ENCODE results near the gene SLC22A1. TPM values are rescaled to one million over a fixed set of nuclear protein-coding genes. Genes with fewer than 3 reads are reported as not detected.

SLC22A1 gene
- total RNA-seq, 4 donors from 2014 or later = 0.26 to 0.52 (median 0.33) TPM; not detected in 1

DNA sequence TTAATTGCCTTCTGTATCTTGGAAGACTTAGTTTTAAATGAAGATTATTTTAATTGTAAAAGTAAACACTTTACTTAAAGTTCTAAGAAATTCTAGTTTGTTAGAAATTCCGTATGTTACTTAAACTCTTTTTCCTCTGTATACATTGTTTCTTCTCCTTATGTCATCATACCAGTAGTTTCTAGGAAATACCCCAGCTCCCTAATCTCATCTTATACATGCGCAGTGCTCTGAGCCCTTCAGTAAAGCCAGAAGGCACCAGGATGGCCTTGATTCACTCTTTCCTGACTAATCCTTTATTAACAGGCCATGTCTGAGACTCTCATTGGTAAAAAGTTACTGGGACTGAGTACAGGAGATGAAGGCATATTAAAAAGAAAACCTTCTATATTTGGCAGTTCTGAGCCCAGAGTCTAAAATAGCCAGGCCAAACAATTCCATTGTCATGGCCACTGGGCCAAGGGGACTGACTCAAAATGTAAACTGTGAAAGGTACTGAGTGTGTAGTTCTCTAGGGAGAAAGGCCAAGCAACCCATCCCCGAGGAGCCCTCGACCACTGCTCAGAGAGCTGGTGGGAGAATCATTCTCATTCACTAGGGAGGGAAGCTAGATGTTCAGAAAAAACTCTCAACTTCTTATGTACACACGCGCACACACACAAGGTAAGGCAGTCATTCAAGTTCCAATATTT, 25.0 kb downstream of the SLC22A1 start:
- intact Hi-C loops (cut with DNase I) = no loop called here
- Histone ChIP-seq H3K27me3 (no peaks in the 10 kb centered on the region), H3K36me3 (no peaks in the 10 kb centered on the region), H3K9me3 (no peaks in the 10 kb centered on the region), H3K4me1 (peaks cover 3 to 33% (median 29%) of the 10 kb centered on the region in 4 donors), H3K27ac (replicated peaks in 1 of 4) (peak overlapping the region; percentile 63 to 79 (median 70)), H3K4me3 (no peak overlapping the region)
- TF ChIP-seq POLR2AphosphoS5 (IDR thresholded peaks at IDR 0.05) = peak in 1 of 2 donors; percentile 4
- TF ChIP-seq, protein P1, sequence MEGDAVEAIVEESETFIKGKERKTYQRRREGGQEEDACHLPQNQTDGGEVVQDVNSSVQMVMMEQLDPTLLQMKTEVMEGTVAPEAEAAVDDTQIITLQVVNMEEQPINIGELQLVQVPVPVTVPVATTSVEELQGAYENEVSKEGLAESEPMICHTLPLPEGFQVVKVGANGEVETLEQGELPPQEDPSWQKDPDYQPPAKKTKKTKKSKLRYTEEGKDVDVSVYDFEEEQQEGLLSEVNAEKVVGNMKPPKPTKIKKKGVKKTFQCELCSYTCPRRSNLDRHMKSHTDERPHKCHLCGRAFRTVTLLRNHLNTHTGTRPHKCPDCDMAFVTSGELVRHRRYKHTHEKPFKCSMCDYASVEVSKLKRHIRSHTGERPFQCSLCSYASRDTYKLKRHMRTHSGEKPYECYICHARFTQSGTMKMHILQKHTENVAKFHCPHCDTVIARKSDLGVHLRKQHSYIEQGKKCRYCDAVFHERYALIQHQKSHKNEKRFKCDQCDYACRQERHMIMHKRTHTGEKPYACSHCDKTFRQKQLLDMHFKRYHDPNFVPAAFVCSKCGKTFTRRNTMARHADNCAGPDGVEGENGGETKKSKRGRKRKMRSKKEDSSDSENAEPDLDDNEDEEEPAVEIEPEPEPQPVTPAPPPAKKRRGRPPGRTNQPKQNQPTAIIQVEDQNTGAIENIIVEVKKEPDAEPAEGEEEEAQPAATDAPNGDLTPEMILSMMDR (IDR thresholded peaks at IDR 0.05) = no peak
- 67% methylated on average over 6 of the region's 6 CpGs for WGBS
- no peak for DNase-seq (ENCODE audit: extremely low spot score)

DNA sequence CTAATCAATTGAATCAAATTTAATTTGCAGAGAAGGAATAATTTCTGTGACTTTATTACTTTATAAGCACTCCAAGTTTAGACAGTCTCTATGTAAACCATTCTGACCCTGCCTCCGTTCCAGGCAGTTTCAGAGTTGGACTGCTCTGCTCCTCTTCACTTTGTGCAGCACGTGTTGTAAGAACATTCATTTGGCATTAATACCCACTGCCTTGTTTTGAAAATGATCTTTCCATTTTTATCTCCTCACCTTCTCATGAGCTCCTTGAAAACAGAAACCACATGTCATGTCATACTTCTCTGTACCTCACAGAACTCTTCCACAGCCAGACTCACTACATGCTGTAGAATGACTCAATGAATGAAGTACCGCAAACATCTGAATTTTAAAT, 25.5 kb downstream of the SLC22A1 start:
- DNase-seq (ENCODE audit: extremely low spot score) = no peak
- WGBS = 49% methylated on average over 3 of the region's 3 CpGs
- Histone ChIP-seq H3K9me3 (no peaks in the 10 kb centered on the region), H3K4me1 (peaks cover 3 to 27% (median 24%) of the 10 kb centered on the region in 4 donors), H3K27ac (replicated peaks in 1 of 4) (peak overlapping the region; percentile 63 to 79 (median 70)), H3K27me3 (no peaks in the 10 kb centered on the region), H3K36me3 (no peaks in the 10 kb centered on the region), H3K4me3 (no peak overlapping the region)
- intact Hi-C loops (cut with DNase I) = no loop called here
- TF ChIP-seq POLR2AphosphoS5 (IDR thresholded peaks at IDR 0.05) (peak in 1 of 2 donors; percentile 51), POLR2A (IDR thresholded peaks at IDR 0.05; ENCODE audit: low read depth) (no peak)

DNA sequence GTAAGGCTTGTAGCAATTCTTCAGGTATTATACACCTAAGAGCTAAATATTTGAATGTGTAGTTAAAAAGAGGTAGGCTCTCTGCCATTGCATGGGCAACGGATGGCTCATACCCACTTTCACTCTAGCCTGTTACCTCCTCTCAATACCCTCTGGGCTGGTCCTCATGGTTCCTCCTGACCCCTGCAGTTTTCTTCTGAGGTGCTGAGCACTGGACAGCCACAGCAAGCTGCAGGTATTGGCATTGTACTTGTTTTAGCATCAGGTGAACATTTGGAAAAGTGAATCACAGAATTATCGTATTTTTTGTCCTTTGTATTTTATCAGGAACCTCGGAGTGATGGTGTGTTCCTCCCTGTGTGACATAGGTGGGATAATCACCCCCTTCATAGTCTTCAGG, 32.9 kb downstream of the SLC22A1 start:
- no peak for TF ChIP-seq POLR2AphosphoS5 (IDR thresholded peaks at IDR 0.05)
- no peak for TF ChIP-seq EP300 (IDR thresholded peaks at IDR 0.05)
- no peak for TF ChIP-seq POLR2A (IDR thresholded peaks at IDR 0.05; ENCODE audit: low read depth)
- TF ChIP-seq, protein P1 (IDR thresholded peaks at IDR 0.05) = no peak
- intact Hi-C loops (cut with DNase I) = no loop called here
- no peak overlapping the region for H3K4me3 ChIP-seq
- no peaks in the 10 kb centered on the region for H3K36me3 ChIP-seq
- H3K27ac ChIP-seq (replicated peaks in 1 of 4) = no peak overlapping the region
- no peaks in the 10 kb centered on the region for H3K27me3 ChIP-seq
- peaks cover 0 to 10% (median 4%) of the 10 kb centered on the region in 4 donors for H3K4me1 ChIP-seq
- H3K9me3 ChIP-seq = peaks cover 0 to 8% (median 2%) of the 10 kb centered on the region in 4 donors
- WGBS = 100% methylated on average over 3 of the region's 3 CpGs
- peak; percentile 82 for DNase-seq (ENCODE audit: extremely low spot score)

DNA sequence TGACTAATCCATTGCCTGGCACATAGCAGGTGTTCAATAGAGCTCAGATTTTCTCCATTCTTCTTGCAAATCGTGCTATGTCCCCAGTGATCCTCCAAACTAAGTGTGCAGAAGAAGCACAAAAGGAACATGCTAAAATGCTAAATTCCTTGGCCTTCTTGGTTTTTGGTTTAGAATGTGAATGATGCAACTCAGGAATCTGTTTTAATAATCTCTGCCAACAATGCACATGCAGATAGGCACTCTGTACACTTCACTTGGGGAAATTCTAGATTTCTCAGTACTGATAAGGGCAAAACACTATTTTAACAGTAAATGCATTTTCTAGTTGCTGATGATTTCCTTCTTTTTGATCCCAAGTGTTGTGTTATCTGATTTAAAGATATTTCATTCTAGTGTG, 35.2 kb downstream of the SLC22A1 start:
- 91% methylated on average over 1 of the region's 1 CpG for WGBS
- no peak overlapping the region for H3K4me3 ChIP-seq
- no peak for DNase-seq (ENCODE audit: extremely low spot score)
- TF ChIP-seq POLR2A (IDR thresholded peaks at IDR 0.05; ENCODE audit: low read depth) (no peak), EP300 (IDR thresholded peaks at IDR 0.05) (no peak), POLR2AphosphoS5 (IDR thresholded peaks at IDR 0.05) (no peak)
- TF ChIP-seq, protein P1 (IDR thresholded peaks at IDR 0.05) = no peak
- peaks cover 0 to 11% (median 5%) of the 10 kb centered on the region in 4 donors for H3K4me1 ChIP-seq
- no peaks in the 10 kb centered on the region for H3K27me3 ChIP-seq
- intact Hi-C loops (cut with DNase I) = no loop called here
- H3K27ac ChIP-seq (replicated peaks in 1 of 4) = no peak overlapping the region
- no peaks in the 10 kb centered on the region for H3K36me3 ChIP-seq
- peaks cover 0 to 8% (median 2%) of the 10 kb centered on the region in 4 donors for H3K9me3 ChIP-seq

DNA sequence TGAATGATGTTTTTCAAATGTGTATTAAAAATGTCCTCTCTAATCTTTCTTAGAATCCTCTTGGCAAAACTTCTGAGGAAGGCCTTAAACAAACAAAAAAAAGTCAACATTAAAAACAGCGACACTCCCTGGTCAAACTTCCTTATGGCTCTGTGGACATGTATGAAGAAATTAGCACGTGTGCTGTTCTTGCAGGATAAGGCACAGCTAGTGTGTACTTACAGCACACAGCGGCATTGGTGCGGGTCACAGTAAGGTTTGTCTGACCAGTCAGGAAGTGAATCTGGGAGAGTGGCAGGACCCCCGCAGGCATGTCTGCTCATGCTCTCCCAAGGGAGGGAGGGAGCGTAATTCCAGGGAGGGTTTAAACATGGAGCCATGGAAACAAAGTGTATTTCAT, 38.8 kb downstream of the SLC22A1 start:
- Histone ChIP-seq H3K36me3 (no peaks in the 10 kb centered on the region), H3K27me3 (no peaks in the 10 kb centered on the region), H3K9me3 (no peaks in the 10 kb centered on the region), H3K4me3 (no peak overlapping the region), H3K4me1 (peaks cover 0 to 21% (median 20%) of the 10 kb centered on the region in 4 donors), H3K27ac (replicated peaks in 1 of 4) (no peak overlapping the region)
- 83% methylated on average over 6 of the region's 6 CpGs for WGBS
- DNase-seq (ENCODE audit: extremely low spot score) = peak; percentile 74
- TF ChIP-seq, protein P1 (IDR thresholded peaks at IDR 0.05) = no peak
- no peak for TF ChIP-seq EP300 (IDR thresholded peaks at IDR 0.05)
- TF ChIP-seq POLR2A (IDR thresholded peaks at IDR 0.05; ENCODE audit: low read depth) = no peak
- intact Hi-C loops (cut with DNase I) = no loop called here
